Measurements from ENCODE around the gene MAML3. TPM values are rescaled to one million over a fixed set of nuclear protein-coding genes. Genes with fewer than 3 reads are reported as not detected.
A peak's percentile ranks its signal among the peaks of the same experiment; 100 is the strongest.

The MAML3 gene
- total RNA-seq, 2 donors from 2014 or later = 29.2 to 32.2 TPM

DNA sequence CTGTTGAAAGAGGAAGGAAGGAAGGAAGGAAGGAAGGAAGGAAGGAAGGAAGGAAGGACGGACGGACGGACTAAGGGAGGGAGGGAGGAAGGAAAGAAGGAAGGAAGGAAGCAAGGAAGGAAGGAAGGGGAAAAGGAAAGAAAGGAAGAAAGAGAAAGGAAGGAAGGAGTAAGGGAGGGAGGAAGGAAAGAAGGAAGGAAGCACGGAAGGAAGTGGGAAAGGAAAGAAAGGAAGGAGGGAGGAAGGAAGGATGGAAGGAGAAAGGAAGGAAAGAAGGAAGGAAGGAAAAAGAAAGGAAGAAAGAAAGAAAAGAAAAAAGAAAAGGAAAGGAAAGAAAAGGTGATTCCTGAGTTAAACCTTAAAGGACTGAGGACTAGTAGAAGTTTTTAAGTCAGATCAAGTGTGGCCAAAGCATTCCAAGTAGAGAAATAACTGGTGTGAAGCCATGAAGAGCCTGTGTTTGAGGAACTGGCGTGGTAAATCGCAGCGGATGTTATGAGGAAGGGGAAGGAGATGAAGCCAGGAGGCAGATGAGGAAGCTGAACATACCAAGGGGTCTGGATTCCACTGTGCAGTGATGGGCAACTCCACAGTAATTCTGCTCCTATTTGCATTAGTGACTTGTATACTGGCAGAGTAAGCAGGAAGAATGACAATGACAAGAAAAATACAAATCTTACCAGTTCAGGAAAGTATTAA lies 324.9 kb downstream of the MAML3 start:
- Mint-ChIP-seq H3K4me1 (peaks cover 47% of the 10 kb centered on the region), H3K27me3 (ENCODE audit: insufficient read depth) (no peaks in the 10 kb centered on the region), H3K36me3 (ENCODE audit: low read depth) (peaks cover 8% of the 10 kb centered on the region), H3K27ac (no peak overlapping the region), H3K9me3 (no peaks in the 10 kb centered on the region), H3K4me3 (no peak overlapping the region)
- TF ChIP-seq, protein P1, sequence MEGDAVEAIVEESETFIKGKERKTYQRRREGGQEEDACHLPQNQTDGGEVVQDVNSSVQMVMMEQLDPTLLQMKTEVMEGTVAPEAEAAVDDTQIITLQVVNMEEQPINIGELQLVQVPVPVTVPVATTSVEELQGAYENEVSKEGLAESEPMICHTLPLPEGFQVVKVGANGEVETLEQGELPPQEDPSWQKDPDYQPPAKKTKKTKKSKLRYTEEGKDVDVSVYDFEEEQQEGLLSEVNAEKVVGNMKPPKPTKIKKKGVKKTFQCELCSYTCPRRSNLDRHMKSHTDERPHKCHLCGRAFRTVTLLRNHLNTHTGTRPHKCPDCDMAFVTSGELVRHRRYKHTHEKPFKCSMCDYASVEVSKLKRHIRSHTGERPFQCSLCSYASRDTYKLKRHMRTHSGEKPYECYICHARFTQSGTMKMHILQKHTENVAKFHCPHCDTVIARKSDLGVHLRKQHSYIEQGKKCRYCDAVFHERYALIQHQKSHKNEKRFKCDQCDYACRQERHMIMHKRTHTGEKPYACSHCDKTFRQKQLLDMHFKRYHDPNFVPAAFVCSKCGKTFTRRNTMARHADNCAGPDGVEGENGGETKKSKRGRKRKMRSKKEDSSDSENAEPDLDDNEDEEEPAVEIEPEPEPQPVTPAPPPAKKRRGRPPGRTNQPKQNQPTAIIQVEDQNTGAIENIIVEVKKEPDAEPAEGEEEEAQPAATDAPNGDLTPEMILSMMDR (conservative IDR thresholded peaks at IDR 0.05) = no peak
- DNase-seq = no peak
- H3K9me3 ChIP-seq (ENCODE audit: control insufficient read depth, low read length) = no peaks in the 10 kb centered on the region
- peaks cover 18% of the 10 kb centered on the region for H3K36me3 ChIP-seq (ENCODE audit: control insufficient read depth, insufficient read depth, low read length)
- H3K27me3 ChIP-seq (ENCODE audit: control insufficient read depth, insufficient read depth, low read length, poor library complexity, severe bottlenecking) = no peaks in the 10 kb centered on the region
- H3K4me3 ChIP-seq (ENCODE audit: low read length) = no peak overlapping the region
- H3K9ac ChIP-seq (ENCODE audit: extremely low read depth, low read length, poor library complexity, severe bottlenecking) = no peak overlapping the region
- peaks cover 21% of the 10 kb centered on the region for H3K4me1 ChIP-seq (ENCODE audit: control insufficient read depth, insufficient read depth, low read length)
- H3K27ac ChIP-seq (ENCODE audit: low read depth, low read length) = no peak overlapping the region
- WGBS, 2 experiments (ENCODE audit: insufficient coverage in 1 of 2, insufficient read length in 1 of 2) = 93 to 94% methylated on average over 7 of the region's 7 CpGs

GRCh38 chr4:139826426-139826825 lies 327.6 kb downstream of the MAML3 start:
- no peak overlapping the region for H3K9ac ChIP-seq (ENCODE audit: extremely low read depth, low read length, poor library complexity, severe bottlenecking)
- peaks cover 2% of the 10 kb centered on the region for H3K9me3 Mint-ChIP-seq
- H3K4me1 Mint-ChIP-seq = peaks cover 49% of the 10 kb centered on the region
- H3K9me3 ChIP-seq (ENCODE audit: control insufficient read depth, low read length) = peaks cover 5% of the 10 kb centered on the region
- no peaks in the 10 kb centered on the region for H3K27me3 Mint-ChIP-seq (ENCODE audit: insufficient read depth)
- H3K27ac Mint-ChIP-seq = peak overlapping the region; percentile 90
- no peak overlapping the region for H3K27ac ChIP-seq (ENCODE audit: low read depth, low read length)
- no peak overlapping the region for H3K4me3 Mint-ChIP-seq
- H3K4me3 ChIP-seq (ENCODE audit: low read length) = no peak overlapping the region
- H3K4me1 ChIP-seq (ENCODE audit: control insufficient read depth, insufficient read depth, low read length) = peaks cover 24% of the 10 kb centered on the region
- TF ChIP-seq, protein P1 (conservative IDR thresholded peaks at IDR 0.05) = no peak
- WGBS, 2 experiments (ENCODE audit: insufficient coverage in 1 of 2, insufficient read length in 1 of 2) = 63 to 78% methylated on average over 5 to 8 of the region's 8 CpGs
- peaks cover 9% of the 10 kb centered on the region for H3K36me3 ChIP-seq (ENCODE audit: control insufficient read depth, insufficient read depth, low read length)
- H3K36me3 Mint-ChIP-seq (ENCODE audit: low read depth) = peaks cover 16% of the 10 kb centered on the region
- no peaks in the 10 kb centered on the region for H3K27me3 ChIP-seq (ENCODE audit: control insufficient read depth, insufficient read depth, low read length, poor library complexity, severe bottlenecking)
- DNase-seq = no peak

GRCh38 chr4:139825523-139826014 lies 328.4 kb downstream of the MAML3 start:
- H3K4me1 ChIP-seq (ENCODE audit: control insufficient read depth, insufficient read depth, low read length) = peaks cover 24% of the 10 kb centered on the region
- H3K9ac ChIP-seq (ENCODE audit: extremely low read depth, low read length, poor library complexity, severe bottlenecking) = peak overlapping the region; percentile 7
- TF ChIP-seq, protein P1 (conservative IDR thresholded peaks at IDR 0.05) = no peak
- DNase-seq = no peak
- WGBS, 2 experiments (ENCODE audit: insufficient coverage in 1 of 2, insufficient read length in 1 of 2) = 59 to 60% methylated on average over 8 to 13 of the region's 13 CpGs
- H3K36me3 Mint-ChIP-seq (ENCODE audit: low read depth) = peaks cover 22% of the 10 kb centered on the region
- peaks cover 48% of the 10 kb centered on the region for H3K4me1 Mint-ChIP-seq
- no peaks in the 10 kb centered on the region for H3K27me3 ChIP-seq (ENCODE audit: control insufficient read depth, insufficient read depth, low read length, poor library complexity, severe bottlenecking)
- no peaks in the 10 kb centered on the region for H3K27me3 Mint-ChIP-seq (ENCODE audit: insufficient read depth)
- H3K4me3 ChIP-seq (ENCODE audit: low read length) = peak overlapping the region; percentile 31
- peak overlapping the region; percentile 90 for H3K27ac Mint-ChIP-seq
- peak overlapping the region; percentile 58 for H3K27ac ChIP-seq (ENCODE audit: low read depth, low read length)
- H3K9me3 ChIP-seq (ENCODE audit: control insufficient read depth, low read length) = peaks cover 14% of the 10 kb centered on the region
- H3K4me3 Mint-ChIP-seq = peak overlapping the region; percentile 6
- peaks cover 12% of the 10 kb centered on the region for H3K36me3 ChIP-seq (ENCODE audit: control insufficient read depth, insufficient read depth, low read length)
- peaks cover 10% of the 10 kb centered on the region for H3K9me3 Mint-ChIP-seq
